T-helper 2 cell (primary cell): Measurements from ENCODE around the gene GIT1.

Experiments
- DNase-seq, 5 experiments: peaks; one replicate each; pipeline versions ENCODE4 v3.0.0 to v3.0.0-alpha.2; 2012 to 2022
- total RNA-seq, 2 donors: gene quantifications; one replicate each; lab custom pipeline; 2026; lab: John Stamatoyannopoulos, UW

The GIT1 gene
- total RNA-seq = 38.0 to 55.2 reads per million in 2 donors

- peak; percentile 73 to 91 (median 76) for DNase-seq
Measured at GRCh38 chr17:29589524-29590410, at the start of gene GIT1. GIT1 (minus strand) TSS chr17:29589648; CDS start chr17:29589378, 270 bp downstream.

GRCh38 chr17:29633886-29634285, 44.4 kb upstream of the GIT1 start:
- no peak for DNase-seq

- no peak for DNase-seq
Measured at GRCh38 chr17:29630630-29631193, 41.3 kb upstream of the GIT1 start.

- DNase-seq = no peak
Measured at GRCh38 chr17:29629839-29630238, 40.4 kb upstream of the GIT1 start.

- DNase-seq = no peak
Measured at GRCh38 chr17:29628644-29629043, 39.2 kb upstream of the GIT1 start.

- DNase-seq = no peak
Measured at GRCh38 chr17:29627951-29628350, 38.5 kb upstream of the GIT1 start.

GRCh38 chr17:29625037-29625750, 35.7 kb upstream of the GIT1 start:
- no peak for DNase-seq

GRCh38 chr17:29624586-29624985, 35.1 kb upstream of the GIT1 start:
- DNase-seq = peak in 1 of 5 experiments; percentile 77

- no peak for DNase-seq
Measured at GRCh38 chr17:29623283-29623647, 33.8 kb upstream of the GIT1 start.

- DNase-seq = peak; percentile 43 to 62 (median 47)
Measured at GRCh38 chr17:29622337-29623282, 33.2 kb upstream of the GIT1 start, which contains the start of gene CORO6. CORO6 (minus strand) TSS chr17:29622912; CDS start chr17:29621421, 1,491 bp downstream.

- DNase-seq = no peak
Measured at GRCh38 chr17:29621751-29622194, 32.3 kb upstream of the GIT1 start.

- DNase-seq = no peak
Measured at GRCh38 chr17:29620779-29621500, 31.5 kb upstream of the GIT1 start.

- no peak for DNase-seq
Measured at GRCh38 chr17:29620271-29620670, 30.8 kb upstream of the GIT1 start.

GRCh38 chr17:29619251-29619650, 29.8 kb upstream of the GIT1 start:
- DNase-seq = peak in 1 of 5 experiments; percentile 35

- DNase-seq = no peak
Measured at GRCh38 chr17:29618272-29619065, 29.0 kb upstream of the GIT1 start.

GRCh38 chr17:29617481-29618271, 28.2 kb upstream of the GIT1 start:
- peak; percentile 75 to 93 (median 82) for DNase-seq

- DNase-seq = peak; percentile 80 to 96 (median 90)
Measured at GRCh38 chr17:29617125-29617480, 27.7 kb upstream of the GIT1 start.

- peak in 1 of 5 experiments; percentile 36 for DNase-seq
Measured at GRCh38 chr17:29616300-29617048, 27.0 kb upstream of the GIT1 start.
